HepG2 (cell line): ENCODE results near the gene TMEM97.

Experiments
- JUNB ChIP-seq: sonication (generic); formaldehyde crosslinking; IDR thresholded peaks from 2 replicates; pipeline ENCODE4 v1.8.0; 2022; ENCODE audit warnings: missing genetic modification reagents, mild to moderate bottlenecking, borderline replicate concordance
- SMC3 ChIP-seq: IDR thresholded peaks from 2 replicates; pipeline ENCODE4 v1.6.1; 2011; ENCODE audit warnings: low read length, improper control_type of control experiment
- STAG1 ChIP-seq: sonication (generic); formaldehyde crosslinking; IDR thresholded peaks from 2 replicates; pipeline ENCODE4 v1.4.0; 2020; ENCODE audit warnings: missing genetic modification reagents
- ZNF333 ChIP-seq: sonication (generic); formaldehyde crosslinking; IDR thresholded peaks from 2 replicates; pipeline ENCODE4 v1.4.0; 2020; ENCODE audit warnings: mild to moderate bottlenecking, missing genetic modification reagents, borderline replicate concordance
- TF ChIP-seq, protein P1 (sequence below): sonication (generic); formaldehyde crosslinking; IDR thresholded peaks from 2 replicates; pipeline ENCODE4 v1.5.0; 2020; ENCODE audit warnings: mild to moderate bottlenecking, missing genetic modification reagents, moderate library complexity

DNA sequence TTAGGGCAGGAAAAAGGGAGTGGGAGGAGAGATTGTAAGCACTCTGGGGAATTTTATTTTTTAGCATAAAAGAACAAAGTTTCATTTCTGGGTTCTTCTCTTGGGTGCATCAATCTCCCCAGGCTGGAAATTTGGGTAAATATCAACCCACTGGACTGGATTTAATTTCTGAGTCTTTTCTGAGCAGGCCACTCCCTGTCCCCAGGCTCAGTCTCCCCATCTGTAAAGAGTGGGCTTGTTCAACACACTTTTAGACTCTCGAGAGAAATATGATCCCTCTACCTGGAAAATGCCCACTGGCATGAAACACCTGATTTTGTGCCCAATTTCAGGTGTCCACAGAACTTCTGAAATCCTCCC lies 51.7 kb downstream of the TMEM97 start:
- TF ChIP-seq, protein P1, sequence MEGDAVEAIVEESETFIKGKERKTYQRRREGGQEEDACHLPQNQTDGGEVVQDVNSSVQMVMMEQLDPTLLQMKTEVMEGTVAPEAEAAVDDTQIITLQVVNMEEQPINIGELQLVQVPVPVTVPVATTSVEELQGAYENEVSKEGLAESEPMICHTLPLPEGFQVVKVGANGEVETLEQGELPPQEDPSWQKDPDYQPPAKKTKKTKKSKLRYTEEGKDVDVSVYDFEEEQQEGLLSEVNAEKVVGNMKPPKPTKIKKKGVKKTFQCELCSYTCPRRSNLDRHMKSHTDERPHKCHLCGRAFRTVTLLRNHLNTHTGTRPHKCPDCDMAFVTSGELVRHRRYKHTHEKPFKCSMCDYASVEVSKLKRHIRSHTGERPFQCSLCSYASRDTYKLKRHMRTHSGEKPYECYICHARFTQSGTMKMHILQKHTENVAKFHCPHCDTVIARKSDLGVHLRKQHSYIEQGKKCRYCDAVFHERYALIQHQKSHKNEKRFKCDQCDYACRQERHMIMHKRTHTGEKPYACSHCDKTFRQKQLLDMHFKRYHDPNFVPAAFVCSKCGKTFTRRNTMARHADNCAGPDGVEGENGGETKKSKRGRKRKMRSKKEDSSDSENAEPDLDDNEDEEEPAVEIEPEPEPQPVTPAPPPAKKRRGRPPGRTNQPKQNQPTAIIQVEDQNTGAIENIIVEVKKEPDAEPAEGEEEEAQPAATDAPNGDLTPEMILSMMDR (CRISPR knock-in tag) = no peak
- TF ChIP-seq SMC3 = no peak
- TF ChIP-seq ZNF333 (CRISPR knock-in tag) = no peak
- no peak for TF ChIP-seq STAG1 (CRISPR knock-in tag)
- no peak for TF ChIP-seq JUNB (CRISPR knock-in tag)
